Keratinocyte (primary cell): ENCODE measurements around the gene FITM2.

Experiments
- CTCF ChIP-seq, 3 experiments: IDR thresholded peaks in 1 of 3; conservative IDR thresholded peaks in 1 of 3; optimal IDR thresholded peaks in 1 of 3; 2 replicates in 2 of 3; 3 replicates in 1 of 3; pipeline versions ENCODE3 to v1.5.1; 2011; ENCODE audit warnings: low read length in 3 of 3, mild to moderate bottlenecking in 3 of 3, moderate library complexity in 2 of 3, control low read depth in 1 of 3, inconsistent platforms in 1 of 3; ENCODE audit not compliant: insufficient read depth in 2 of 3; ENCODE audit errors: extremely low read depth in 1 of 3
- EZH2 ChIP-seq: IDR thresholded peaks from one replicate; pipeline ENCODE4 v1.6.1; 2012; ENCODE audit warnings: inconsistent platforms, mild to moderate bottlenecking, low read length, moderate library complexity

- TF ChIP-seq CTCF (optimal IDR thresholded peaks at IDR 0.05 in 1 of 3, IDR thresholded peaks at IDR 0.05 in 1 of 3, conservative IDR thresholded peaks at IDR 0.05 in 1 of 3; ENCODE audit: extremely low read depth in 1 of 3, insufficient read depth in 2 of 3, low read length in 3 of 3) (no peak), EZH2 (no peak)
These were observed 17.4 kb upstream of the FITM2 start for GRCh38 chr20:44328428-44328827.
